ENCODE data around the gene SDK2. TPM values are rescaled to one million over a fixed set of nuclear protein-coding genes. Genes with fewer than 3 reads are reported as not detected.
A peak's percentile ranks its signal among the peaks of the same experiment; 100 is the strongest.

Gene SDK2
- total and polyA plus RNA-seq, 2 experiments from 2014 or later, result 0.74 to 5.1 TPM

GRCh38 chr17:73343739-73344454, 300.3 kb downstream of the SDK2 start (continued):
- no peak for TF ChIP-seq REST (IDR thresholded peaks at IDR 0.05; ENCODE audit: unreplicated experiment)

GRCh38 chr17:73343168-73343634, 301.0 kb downstream of the SDK2 start:
- no peaks in the 10 kb centered on the region for H3K9me2 ChIP-seq (ENCODE audit: insufficient read depth)
- peaks cover 10% of the 10 kb centered on the region for H3F3A ChIP-seq (replicated peaks; ENCODE audit: low read depth)
- H2AFZ ChIP-seq, result peak overlapping the region; percentile 93
- no peaks in the 10 kb centered on the region for H3K79me2 ChIP-seq (replicated peaks; ENCODE audit: insufficient read depth)
- DNase-seq (ENCODE audit: low spot score) (peak; percentile 89), ATAC-seq (peak; percentile 67)
- H3K27ac ChIP-seq (ENCODE audit: low read depth), result peak overlapping the region; percentile 94
- no peaks in the 10 kb centered on the region for H4K20me1 ChIP-seq (replicated peaks; ENCODE audit: insufficient read depth)
- H3K9me3 Mint-ChIP-seq, result no peaks in the 10 kb centered on the region
- TF ChIP-seq POLR2AphosphoS5 (IDR thresholded peaks at IDR 0.05; ENCODE audit: low read depth), result peak; percentile 53
- TF ChIP-seq EZH2phosphoT487 (IDR thresholded peaks at IDR 0.05; ENCODE audit: unreplicated experiment), result no peak
- no peak for TF ChIP-seq CREB1 (CRISPR knock-in tag; IDR thresholded peaks at IDR 0.05; ENCODE audit: low read depth)
- H3K36me3 ChIP-seq (ENCODE audit: insufficient read depth), result no peaks in the 10 kb centered on the region
- H3K27me3 ChIP-seq (ENCODE audit: insufficient read depth), result no peaks in the 10 kb centered on the region
- peaks cover 13% of the 10 kb centered on the region for H3K27me3 Mint-ChIP-seq (ENCODE audit: insufficient read depth, low read depth, poor library complexity)
- peak overlapping the region; percentile 74 for H3K4me2 ChIP-seq
- peak overlapping the region; percentile 95 for H3K27ac Mint-ChIP-seq
- H3K4me3 ChIP-seq, result peak overlapping the region; percentile 31
- peaks cover 49% of the 10 kb centered on the region for H3K4me1 Mint-ChIP-seq
- H3K4me3 Mint-ChIP-seq, result peak overlapping the region; percentile 51
- peaks cover 35% of the 10 kb centered on the region for H3K4me1 ChIP-seq (ENCODE audit: insufficient read depth)
- no peaks in the 10 kb centered on the region for H3K36me3 Mint-ChIP-seq (ENCODE audit: low read depth)

- Histone ChIP-seq H3K4me1 (ENCODE audit: insufficient read depth) (peaks cover 35% of the 10 kb centered on the region), H3K36me3 (ENCODE audit: insufficient read depth) (no peaks in the 10 kb centered on the region), H3K27ac (ENCODE audit: low read depth) (peak overlapping the region; percentile 94), H2AFZ (peak overlapping the region; percentile 93; the same call in 1 of the 2 replicates), H3K27me3 (ENCODE audit: insufficient read depth) (no peaks in the 10 kb centered on the region), H3K4me2 (peak overlapping the region; percentile 74), H3K4me3 (peak overlapping the region; percentile 31), H4K20me1 (replicated peaks; ENCODE audit: insufficient read depth) (no peaks in the 10 kb centered on the region), H3F3A (replicated peaks; ENCODE audit: low read depth) (peaks cover 10% of the 10 kb centered on the region), H3K9me2 (ENCODE audit: insufficient read depth) (no peaks in the 10 kb centered on the region), H3K79me2 (replicated peaks; ENCODE audit: insufficient read depth) (no peaks in the 10 kb centered on the region)
- Mint-ChIP-seq H3K4me3 (peak overlapping the region; percentile 51), H3K27ac (peak overlapping the region; percentile 95), H3K9me3 (no peaks in the 10 kb centered on the region), H3K4me1 (peaks cover 46% of the 10 kb centered on the region), H3K36me3 (ENCODE audit: low read depth) (no peaks in the 10 kb centered on the region), H3K27me3 (ENCODE audit: insufficient read depth, low read depth, poor library complexity) (peaks cover 11% of the 10 kb centered on the region)
- DNase-seq (ENCODE audit: low spot score), result peak; percentile 37
- ATAC-seq, result peak; percentile 3
- TF ChIP-seq ZNF114 (CRISPR knock-in tag; IDR thresholded peaks at IDR 0.05) (no peak), ZNF462 (CRISPR knock-in tag; IDR thresholded peaks at IDR 0.05) (no peak), JUNB (IDR thresholded peaks at IDR 0.05; ENCODE audit: unreplicated experiment) (no peak), CREB1 (CRISPR knock-in tag; IDR thresholded peaks at IDR 0.05; ENCODE audit: low read depth) (no peak), EZH2 (IDR thresholded peaks at IDR 0.05; ENCODE audit: low read depth, unreplicated experiment) (no peak), STAT1 (IDR thresholded peaks at IDR 0.05; ENCODE audit: unreplicated experiment) (no peak), EZH2phosphoT487 (IDR thresholded peaks at IDR 0.05; ENCODE audit: unreplicated experiment) (no peak)
Observed at GRCh38 chr17:73342541-73343167, 301.6 kb downstream of the SDK2 start.
